ENCODE measurements around the gene DEPDC7.

Gene DEPDC7

GRCh38 chr11:33072465-33072864 is 56.8 kb downstream of the DEPDC7 start:
- Histone ChIP-seq H3K36me3 (ENCODE audit: control insufficient read depth, insufficient read depth, low read length) (peaks cover 16% of the 10 kb centered on the region), H3K27me3 (replicated peaks; ENCODE audit: control insufficient read depth, insufficient read depth, low read length) (no peaks in the 10 kb centered on the region), H3K4me3 (replicated peaks; ENCODE audit: low read depth, low read length) (no peak overlapping the region)
- TF ChIP-seq, protein P1, sequence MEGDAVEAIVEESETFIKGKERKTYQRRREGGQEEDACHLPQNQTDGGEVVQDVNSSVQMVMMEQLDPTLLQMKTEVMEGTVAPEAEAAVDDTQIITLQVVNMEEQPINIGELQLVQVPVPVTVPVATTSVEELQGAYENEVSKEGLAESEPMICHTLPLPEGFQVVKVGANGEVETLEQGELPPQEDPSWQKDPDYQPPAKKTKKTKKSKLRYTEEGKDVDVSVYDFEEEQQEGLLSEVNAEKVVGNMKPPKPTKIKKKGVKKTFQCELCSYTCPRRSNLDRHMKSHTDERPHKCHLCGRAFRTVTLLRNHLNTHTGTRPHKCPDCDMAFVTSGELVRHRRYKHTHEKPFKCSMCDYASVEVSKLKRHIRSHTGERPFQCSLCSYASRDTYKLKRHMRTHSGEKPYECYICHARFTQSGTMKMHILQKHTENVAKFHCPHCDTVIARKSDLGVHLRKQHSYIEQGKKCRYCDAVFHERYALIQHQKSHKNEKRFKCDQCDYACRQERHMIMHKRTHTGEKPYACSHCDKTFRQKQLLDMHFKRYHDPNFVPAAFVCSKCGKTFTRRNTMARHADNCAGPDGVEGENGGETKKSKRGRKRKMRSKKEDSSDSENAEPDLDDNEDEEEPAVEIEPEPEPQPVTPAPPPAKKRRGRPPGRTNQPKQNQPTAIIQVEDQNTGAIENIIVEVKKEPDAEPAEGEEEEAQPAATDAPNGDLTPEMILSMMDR (IDR thresholded peaks at IDR 0.05; ENCODE audit: insufficient read depth, low read length, poor library complexity, severe bottlenecking) = no peak
- DNase-seq (ENCODE audit: extremely low read depth, insufficient read length) = no peak
